ENCODE measurements around the gene TMEM132D. TPM values are rescaled to one million over a fixed set of nuclear protein-coding genes. Genes with fewer than 3 reads are reported as not detected.
A peak's percentile ranks its signal among the peaks of the same experiment; 100 is the strongest.
"Not testable (repeated sequence)": the region's sequence is repeated elsewhere in the genome, so short reads cannot be mapped to it uniquely, and the experiment has no call there.

Gene TMEM132D
- total RNA-seq, 1 donor from 2014 or later: not detected

DNA sequence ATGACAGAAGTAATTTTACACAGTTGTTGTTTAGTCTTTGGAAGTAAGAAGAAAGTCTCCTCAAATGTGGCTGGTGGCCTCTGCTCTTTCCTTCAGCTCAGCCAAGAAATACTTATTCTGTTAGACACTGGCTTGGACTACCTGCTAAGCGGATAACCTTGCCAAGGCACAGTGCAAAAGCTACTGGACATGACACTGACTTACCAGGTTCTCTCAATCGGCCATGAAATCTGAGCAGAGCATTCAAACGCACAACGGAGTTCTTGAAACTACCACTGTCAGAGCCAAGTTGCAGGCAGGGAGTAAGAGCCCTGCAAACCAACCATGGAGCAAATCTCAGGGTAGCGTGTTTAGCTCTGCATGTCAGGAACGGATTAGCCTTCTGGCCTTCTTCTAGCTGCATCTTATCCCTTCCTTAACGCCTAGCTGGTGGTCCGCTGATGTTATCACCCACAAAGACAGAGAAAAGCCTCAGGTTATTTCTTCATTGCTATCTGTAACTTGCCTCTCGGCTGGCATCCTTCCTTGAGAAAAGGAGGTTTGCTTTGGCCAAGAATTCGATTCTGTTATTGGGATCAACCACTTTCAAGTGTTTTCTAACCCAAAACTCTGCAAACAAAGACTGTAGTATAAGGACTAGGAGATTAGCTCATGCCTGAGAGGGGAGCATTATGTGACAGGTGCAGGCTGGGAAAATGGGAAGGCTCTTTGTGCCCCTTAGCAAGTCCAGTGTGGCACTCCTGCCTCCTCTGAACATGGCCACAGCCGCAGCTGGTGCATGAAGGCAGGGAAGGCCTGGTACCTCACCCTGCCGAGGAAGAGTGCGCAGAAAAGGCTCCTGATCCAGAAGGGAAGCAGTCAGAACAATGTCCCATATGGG lies 827.1 kb downstream of the TMEM132D start:
- no peak for DNase-seq
- no peak for ATAC-seq

DNA sequence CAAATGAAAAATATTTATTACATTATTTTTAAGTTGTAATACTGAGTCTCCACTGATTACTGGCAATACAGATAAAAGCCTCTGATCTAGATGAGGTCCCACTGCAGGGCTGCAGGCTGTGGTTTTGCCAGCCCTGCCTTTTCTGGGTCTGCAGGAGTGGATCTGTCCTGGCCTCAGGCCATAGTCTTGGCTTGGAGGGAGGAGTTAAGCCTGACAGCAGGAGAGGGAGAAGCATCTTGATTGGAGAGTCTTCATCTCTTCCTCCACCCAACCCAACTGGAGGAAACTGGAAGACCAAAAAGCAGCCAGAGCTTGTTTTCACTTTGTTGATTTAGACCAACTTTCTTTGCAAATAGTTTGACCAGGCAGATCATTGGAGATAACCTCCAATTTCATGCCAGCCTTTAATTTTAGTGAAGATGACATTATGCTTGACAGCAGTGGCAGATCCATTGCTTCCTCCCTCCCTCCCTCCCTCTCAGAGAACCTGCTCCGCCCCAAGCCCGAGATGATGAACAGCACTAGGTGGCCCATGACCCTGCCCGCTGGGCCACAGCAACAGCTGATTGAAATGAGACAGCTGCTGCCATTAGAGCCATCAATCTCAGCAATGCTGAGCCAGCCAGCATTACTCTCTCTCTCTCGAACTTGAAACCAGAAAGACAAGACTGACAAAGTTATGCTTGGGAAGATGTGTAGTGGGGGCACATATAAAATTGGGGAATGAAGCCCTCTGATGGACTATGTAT lies 828.2 kb downstream of the TMEM132D start:
- no peak for DNase-seq
- no peak for ATAC-seq
- intact Hi-C loops (cut with micrococcal nuclease): no loop called here

More for the DNA sequence above, 827.1 kb downstream of the TMEM132D start:
- intact Hi-C loops (cut with micrococcal nuclease): no loop called here

DNA sequence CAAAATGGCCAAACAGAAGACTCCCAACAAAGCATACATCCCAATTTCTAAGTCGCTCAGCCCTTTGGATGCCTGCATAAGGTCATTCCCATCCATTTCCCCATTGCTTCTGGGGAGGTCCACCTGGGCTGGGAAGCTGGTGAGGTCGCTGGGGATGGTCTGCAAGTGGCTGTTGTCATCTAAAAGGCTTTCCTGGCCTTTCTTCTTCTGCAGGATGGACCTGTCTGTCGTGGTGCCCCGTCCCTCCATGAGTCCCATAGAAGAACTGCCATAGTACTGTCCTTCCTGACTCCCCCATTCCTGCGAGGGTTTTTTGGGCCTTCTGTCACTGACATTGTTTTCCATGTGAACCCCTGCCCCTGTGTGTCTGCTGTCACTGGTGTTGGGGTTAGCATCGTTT lies 829.4 kb downstream of the TMEM132D start:
- no peak for ATAC-seq
- intact Hi-C loops (cut with micrococcal nuclease): no loop called here
- no peak for DNase-seq

DNA sequence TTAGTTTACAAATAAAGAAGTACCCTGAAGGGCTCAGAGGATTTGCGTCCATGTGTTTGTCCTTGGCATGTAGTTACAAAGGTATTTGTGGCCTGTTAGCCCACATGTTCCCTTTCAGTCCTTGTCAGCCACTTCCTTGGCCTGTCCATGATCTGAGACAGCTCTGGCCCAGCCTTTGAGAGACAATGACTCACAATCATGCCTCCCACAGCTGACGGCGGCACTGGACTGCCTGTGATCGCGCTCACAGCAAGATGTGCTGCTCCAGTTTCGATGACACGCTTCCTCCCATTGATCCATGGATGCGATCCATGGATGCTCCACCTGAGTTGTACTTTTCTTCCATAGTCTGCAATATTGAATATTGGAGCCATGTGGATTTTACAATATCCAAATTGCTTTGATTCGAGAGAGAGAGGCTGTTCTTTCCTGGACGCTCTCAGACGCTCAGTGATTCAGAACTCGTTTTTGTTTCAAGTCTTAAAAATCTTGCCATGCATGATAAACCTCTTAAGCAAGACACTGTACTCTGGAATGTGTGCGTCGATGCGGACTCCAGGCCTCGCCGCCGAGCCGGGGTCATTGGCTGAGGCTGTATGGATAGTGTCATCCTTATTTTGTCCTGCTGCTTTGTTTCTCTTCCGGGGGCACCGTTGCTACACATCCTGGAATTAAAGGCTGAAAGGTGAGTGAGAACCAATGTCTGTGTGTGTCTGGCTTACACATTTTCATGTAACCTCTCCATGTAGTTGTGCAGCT lies 830.5 kb downstream of the TMEM132D start:
- ATAC-seq (no peak), DNase-seq (no peak)
- intact Hi-C loops (cut with micrococcal nuclease): no loop called here

DNA sequence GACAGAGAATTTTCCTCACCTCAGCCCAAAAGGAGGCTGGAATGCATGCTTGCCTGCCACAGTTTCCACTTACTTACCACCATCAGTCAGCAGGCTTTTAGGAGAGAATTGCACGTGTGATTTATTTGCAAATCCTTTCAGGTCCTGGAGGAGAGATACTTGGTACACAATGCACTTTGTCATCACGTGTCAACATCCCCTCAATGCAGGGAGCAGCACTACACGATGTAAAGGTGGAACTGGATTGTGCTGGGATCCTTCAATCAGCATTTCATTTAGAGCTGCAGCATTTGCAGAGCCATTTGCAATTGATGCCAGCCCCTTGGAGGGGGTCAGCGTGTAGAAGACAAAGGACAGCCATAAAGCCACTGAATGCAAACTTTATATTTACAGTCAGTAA lies 832.5 kb downstream of the TMEM132D start:
- ATAC-seq (no peak), DNase-seq (no peak)
- intact Hi-C loops (cut with micrococcal nuclease): no loop called here

DNA sequence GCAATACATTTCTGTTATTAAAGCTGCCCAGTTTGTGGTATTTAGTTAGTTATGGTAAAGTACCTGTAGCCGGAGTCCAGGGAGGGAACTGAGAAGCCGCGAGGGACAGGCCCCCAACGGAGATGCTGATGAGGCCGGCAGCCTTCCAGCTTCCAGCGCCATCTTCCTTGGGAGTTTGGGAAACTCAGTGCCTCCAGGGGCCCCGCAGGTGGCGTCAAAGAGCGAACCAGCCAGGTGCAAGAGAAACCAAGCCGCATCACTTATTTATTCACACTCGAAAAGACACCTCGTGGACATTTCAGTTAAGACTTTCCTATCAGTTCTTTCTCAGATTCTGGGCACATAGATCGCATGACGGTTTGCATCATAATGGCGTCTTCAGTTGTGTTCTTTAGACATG lies 833.9 kb downstream of the TMEM132D start:
- DNase-seq (no peak), ATAC-seq (no peak)
- intact Hi-C loops (cut with micrococcal nuclease): no loop called here

DNA sequence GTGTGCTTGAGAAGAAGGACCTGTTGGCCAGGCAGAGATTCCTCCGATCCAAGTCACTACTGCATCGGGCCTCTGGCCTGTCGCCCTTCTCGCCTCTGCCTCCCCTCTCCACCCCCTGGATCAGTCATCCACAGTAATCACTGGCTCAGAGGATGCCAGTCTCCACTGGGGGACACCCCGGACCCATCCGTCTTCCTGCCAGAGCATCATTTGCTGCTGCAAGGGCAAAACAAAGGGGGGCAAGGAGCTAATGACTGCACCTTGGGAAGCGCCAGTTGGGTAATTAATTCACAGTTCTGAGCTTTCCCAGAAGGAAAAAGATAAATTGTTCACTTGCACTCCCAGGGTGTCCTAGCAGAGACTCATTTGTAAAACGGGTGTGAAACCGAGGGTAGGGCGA lies 835.1 kb downstream of the TMEM132D start:
- intact Hi-C loops (cut with micrococcal nuclease): no loop called here
- DNase-seq (no peak), ATAC-seq (no peak)

DNA sequence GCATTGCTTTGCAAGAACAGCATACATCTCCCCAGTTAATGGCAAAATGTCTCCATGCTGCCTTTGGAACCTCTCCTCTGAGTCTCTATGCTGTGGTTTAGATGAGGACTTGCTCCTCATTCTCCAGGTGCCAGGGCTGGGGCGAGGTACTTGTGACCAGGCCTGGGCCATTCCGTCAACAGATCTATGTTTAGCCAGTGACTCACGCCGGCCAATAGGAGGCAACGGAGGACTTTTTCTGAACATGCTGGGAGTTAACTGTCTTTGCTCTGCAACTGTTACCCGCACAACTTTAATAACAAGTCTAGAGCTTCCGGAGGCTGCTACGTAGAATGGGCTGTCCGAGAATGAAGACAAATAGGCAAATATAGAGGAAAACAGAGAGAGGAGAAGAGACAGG lies 836.3 kb downstream of the TMEM132D start:
- DNase-seq: no peak
- ATAC-seq: peak; percentile 43
- intact Hi-C loops (cut with micrococcal nuclease): no loop called here

DNA sequence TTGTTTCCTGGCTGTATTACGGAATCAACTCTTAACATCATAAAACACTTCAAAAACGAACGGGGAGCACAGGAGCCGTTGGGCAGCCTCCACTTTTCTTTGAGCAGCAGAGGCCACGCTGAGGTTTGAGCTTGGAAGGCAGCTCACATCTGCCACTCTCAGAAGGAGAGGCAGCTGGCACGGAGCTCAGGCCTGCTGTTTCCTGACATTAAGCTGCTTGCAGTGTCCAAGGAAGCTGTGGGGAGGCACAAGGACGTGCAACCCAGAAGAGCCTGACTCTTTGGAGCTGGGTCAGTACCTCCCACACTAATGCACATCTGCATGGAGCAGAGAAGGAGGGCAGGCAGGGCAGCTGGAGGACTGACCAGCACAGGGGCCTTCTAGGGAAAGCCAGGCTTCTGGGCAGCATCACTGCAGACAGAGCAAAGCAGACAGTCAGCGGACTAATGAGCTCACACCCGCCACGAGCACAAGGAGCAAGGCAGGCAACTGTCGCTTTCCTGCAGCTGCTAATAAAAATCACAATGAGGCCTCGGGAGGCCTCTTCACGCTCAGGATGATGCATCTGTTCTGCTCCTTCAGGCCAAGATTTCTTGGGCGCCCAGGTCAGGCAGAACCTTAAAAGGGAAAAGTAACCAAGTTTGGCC lies 839.5 kb downstream of the TMEM132D start:
- ATAC-seq (no peak), DNase-seq (no peak)
- intact Hi-C loops (cut with micrococcal nuclease): no loop called here

DNA sequence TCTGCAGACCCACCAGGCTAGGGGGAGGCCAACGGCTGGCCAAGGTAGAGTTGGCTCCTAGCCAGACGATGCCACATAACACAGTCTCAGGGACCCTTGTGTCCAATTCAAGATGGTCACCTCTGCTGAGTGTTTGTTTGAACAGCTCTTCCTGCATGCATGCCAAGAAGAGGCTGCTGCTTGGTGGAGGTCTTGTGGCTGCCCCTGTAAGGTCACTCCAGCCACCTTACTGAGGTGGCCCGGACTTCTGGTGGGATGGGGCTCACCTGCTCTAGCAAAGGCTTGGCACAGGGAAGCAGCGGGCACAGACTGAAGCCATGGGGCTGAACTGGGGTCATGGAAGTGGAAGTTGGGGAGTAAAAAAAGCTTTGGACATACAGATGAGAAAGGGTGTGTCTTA lies 840.2 kb downstream of the TMEM132D start:
- intact Hi-C loops (cut with micrococcal nuclease): no loop called here
- ATAC-seq (no peak), DNase-seq (no peak)

DNA sequence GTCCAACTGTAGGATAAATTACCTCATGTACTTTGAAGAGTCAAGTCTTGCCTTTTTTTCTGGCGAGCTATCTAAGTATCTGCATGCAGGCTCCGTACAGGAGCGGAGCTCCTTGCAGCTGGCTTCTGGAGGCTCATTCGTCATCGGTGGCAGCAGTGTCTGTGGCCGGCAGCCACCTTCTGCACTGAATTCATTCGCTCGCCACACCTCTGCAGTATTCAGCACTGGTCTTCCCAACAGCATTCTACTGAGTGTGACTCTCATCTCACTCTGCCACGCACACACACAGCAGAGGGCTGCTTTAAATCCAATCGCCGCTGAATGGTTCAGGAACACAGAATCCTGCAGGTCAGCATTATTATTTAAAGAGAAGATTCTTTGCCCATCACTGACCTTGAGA lies 850.6 kb downstream of the TMEM132D start:
- intact Hi-C loops (cut with micrococcal nuclease): no loop called here
- ATAC-seq: no peak
- no peak for DNase-seq

DNA sequence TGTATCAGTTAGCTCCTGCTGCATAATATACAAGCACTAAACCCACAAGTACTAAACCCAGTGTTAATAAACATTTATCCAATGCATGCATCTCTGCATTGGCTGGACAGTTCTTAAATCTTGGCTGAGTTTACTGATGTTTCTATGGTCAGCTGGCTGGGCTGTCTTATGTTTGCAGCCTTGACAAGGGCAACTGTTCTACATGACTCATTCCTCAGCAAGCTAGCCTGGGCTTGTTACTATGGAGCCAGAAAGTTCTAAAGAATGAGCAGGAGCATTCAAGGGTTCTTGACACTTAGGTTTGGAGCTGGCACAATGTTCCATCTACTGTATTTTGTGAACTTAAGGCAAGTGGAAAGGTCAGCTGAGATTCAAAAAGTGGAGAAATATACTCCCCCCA lies 851.5 kb downstream of the TMEM132D start:
- no peak for ATAC-seq
- intact Hi-C loops (cut with micrococcal nuclease): no loop called here
- DNase-seq: no peak

DNA sequence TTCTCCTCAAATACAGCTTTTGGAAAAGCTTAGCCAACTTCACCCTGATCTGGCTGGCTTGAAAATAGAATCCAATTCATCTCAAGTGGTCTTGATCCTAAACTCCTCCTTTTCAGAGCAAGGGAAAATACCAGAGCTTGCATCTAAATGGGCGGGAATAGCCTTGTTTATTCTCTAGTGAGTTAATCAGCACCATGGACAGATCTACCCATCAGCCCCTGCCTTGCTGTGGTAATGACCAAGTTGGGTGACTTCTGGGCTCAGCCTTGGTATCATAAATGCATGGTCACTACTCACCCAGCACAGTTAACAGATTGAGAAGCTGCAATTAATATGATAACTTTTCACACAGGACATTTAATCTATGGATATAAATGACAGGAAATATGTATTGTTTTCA lies 853.9 kb downstream of the TMEM132D start:
- no peak for DNase-seq
- ATAC-seq: no peak
- intact Hi-C loops (cut with micrococcal nuclease): no loop called here

DNA sequence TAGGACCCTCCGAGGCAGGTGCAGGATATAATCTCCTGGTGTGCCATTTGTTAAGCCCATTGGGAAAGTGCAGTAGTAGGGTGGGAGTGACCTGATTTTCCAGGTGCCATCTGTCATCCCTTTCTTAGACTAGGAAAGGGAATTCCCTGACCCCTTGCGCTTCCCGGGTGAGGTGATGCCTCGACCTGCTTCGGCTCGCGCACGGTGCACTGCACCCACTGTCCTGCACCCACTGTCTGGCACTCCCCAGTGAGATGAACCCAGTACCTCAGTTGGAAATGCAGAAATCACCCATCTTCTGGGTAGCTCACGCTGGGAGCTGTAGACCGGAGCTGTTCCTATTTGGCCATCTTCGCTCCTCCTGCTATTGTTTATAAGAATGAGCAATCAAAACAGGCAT lies 860.5 kb downstream of the TMEM132D start:
- intact Hi-C loops (cut with micrococcal nuclease); ATAC-seq; DNase-seq: not testable (repeated sequence)

DNA sequence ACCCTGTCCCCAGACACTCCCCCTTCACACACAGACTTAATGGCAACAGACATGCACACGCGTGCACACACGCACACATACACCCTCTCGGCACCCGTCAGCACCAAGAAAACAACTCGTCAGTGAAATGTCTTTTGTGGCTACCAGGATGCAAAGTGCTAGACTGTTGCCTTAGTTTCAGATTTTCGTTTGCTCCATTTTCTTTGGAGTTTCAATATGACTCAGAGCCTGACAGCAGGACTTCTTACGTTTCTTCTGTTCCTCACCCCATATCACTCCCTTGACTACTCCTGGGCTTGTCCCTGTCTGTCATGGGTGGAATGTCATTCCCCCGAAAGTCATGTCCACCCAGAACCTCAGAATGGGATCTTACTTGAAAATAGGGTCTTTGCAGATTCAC lies 867.7 kb downstream of the TMEM132D start:
- DNase-seq: no peak
- intact Hi-C loops (cut with micrococcal nuclease): no loop called here
- ATAC-seq: no peak

DNA sequence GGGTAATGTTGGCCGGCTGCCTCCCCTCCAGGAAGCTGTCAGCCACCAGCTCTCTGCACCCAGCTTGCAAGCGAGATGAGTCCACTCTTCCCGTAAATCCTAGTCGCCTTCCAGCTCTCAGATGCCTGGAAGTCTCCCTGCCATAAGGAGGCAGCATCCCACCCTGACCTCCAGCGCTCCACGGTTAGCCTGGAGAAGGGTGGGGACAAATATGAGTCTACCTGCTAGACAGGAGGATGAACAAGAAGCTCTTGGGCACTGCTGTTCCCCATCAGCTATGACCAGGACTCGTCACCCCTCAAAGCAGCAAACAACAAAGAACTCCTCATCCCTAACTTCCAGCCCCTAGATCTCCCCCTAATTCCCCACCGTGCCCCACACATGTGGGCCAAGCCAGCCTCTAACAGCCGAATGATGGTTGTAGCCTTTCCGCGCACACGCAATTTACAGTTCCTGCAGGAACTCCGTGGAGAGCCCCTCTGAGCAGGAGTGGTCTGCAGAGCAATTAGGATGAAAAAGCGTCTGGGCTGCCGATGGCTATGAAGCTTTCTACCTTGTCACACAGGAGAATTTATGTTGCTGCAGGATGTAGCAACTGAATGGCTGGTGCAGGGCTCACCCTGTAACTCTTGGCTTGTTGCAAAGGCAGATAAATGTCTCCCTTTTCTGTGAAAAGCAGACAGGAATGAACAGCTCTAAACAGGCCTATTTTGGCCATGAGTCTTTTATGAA lies 869.1 kb downstream of the TMEM132D start:
- intact Hi-C loops (cut with micrococcal nuclease): no loop called here
- ATAC-seq (no peak), DNase-seq (no peak)

DNA sequence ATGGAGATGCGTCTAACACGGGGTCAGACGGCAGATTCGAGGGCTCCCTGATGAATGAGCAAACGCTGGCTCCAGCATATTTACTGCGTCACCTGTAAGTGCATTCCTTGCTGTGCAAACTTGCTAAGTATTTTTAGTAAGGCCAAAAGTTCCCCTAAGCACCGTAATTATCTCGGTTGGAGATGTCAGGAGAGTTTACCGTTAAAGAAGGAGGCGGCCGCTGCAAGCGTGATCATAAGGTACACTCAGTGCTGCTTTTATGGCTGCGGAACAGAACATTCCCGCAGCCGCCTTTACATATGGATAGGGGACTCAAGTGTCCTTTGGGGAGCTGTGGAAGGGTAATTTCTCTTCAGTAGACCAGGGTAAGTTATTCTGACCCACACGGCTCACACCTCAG lies 875.0 kb downstream of the TMEM132D start:
- no peak for ATAC-seq
- intact Hi-C loops (cut with micrococcal nuclease): no loop called here

DNA sequence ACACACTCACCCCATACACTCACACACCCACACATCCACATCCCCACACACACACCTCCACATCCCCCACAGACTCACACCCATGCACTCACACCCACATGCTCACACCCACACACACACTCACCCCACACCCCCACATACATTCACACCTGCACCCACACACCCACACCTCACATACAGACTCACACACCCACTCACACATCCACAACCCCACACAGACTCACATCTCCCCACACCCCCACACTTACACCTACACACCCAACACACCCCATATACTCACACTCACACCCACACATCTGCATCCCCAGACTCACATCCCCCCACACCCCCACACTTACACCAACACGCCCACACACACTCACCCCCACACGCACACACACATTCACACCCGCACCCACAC lies 878.8 kb downstream of the TMEM132D start:
- ATAC-seq (no peak), DNase-seq (no peak)
- intact Hi-C loops (cut with micrococcal nuclease): no loop called here

More for the DNA sequence above, 875.0 kb downstream of the TMEM132D start:
- no peak for DNase-seq
